Endothelial cell of umbilical vein (primary cell): ENCODE results near the gene ZFYVE28. TPM values are rescaled to one million over a fixed set of nuclear protein-coding genes. Genes with fewer than 3 reads are reported as not detected.

ENCODE experiments used
- BruUV-seq: library from RNA; stranded (reverse); fragments of 400-500 nt; replicated peaks from 2 replicates; lab custom pipeline; 2021; lab: Mats Ljungman, UMichigan
- CTCF ChIA-PET: fragments of 300-600, 350-600 bp; sonication (Branson Sonifier 250); formaldehyde crosslinking; loops from one replicate; lab custom pipeline; 2021; ENCODE audit warnings: antibody characterized with exemption, inconsistent platforms; lab: Charles Lee
- POLR2A ChIA-PET: fragments of 300-600, 350-600 bp; sonication (Branson Sonifier 250); formaldehyde crosslinking; loops from one replicate; lab custom pipeline; 2021; ENCODE audit warnings: antibody characterized with exemption, inconsistent platforms; lab: Charles Lee
- DNase-seq: peaks from one replicate; pipeline ENCODE4 v3.0.0-alpha.2; 2011; ENCODE audit warnings: low read depth, low spot score
- FAIRE-seq: peaks from 2 replicates; lab custom pipeline; 2011; peaks lifted over from hg19 to GRCh38; lab: Jason Lieb, UNC
- H2AFZ ChIP-seq: 2 replicates; pipeline ENCODE4 v1.6.0; 2012; ENCODE audit warnings: low read depth, low read length, control low read depth, inconsistent platforms
- H3K27ac ChIP-seq: 2 replicates; pipeline ENCODE4 v1.5.1; 2011; ENCODE audit warnings: low read depth, mild to moderate bottlenecking, control low read depth, low read length, moderate library complexity; ENCODE audit not compliant: insufficient read depth
- H3K27me3 ChIP-seq, 2 experiments: 2 replicates each; pipeline versions ENCODE4 v1.6.0 to v1.6.1; 2011; ENCODE audit warnings: low read length in 2 of 2, mixed read lengths in 1 of 2; ENCODE audit not compliant: control insufficient read depth in 2 of 2, insufficient read depth in 2 of 2
- H3K36me3 ChIP-seq, 2 experiments: 2 replicates in 1 of 2; 3 replicates in 1 of 2; pipeline ENCODE4 v1.5.1; 2011; ENCODE audit warnings: low read length in 2 of 2, mild to moderate bottlenecking in 1 of 2, moderate library complexity in 1 of 2; ENCODE audit not compliant: control insufficient read depth in 2 of 2, insufficient read depth in 2 of 2; ENCODE audit errors: extremely low read depth in 1 of 2
- H3K4me1 ChIP-seq: 3 replicates; pipeline ENCODE4 v1.5.1; 2011; ENCODE audit warnings: mild to moderate bottlenecking, low read length; ENCODE audit not compliant: control insufficient read depth, insufficient read depth; ENCODE audit errors: extremely low read depth
- H3K4me2 ChIP-seq: 2 replicates; pipeline ENCODE4 v1.6.1; 2011; ENCODE audit warnings: low read length, control low read depth, mixed read lengths; ENCODE audit not compliant: insufficient read depth
- H3K4me3 ChIP-seq, 3 experiments: fragments of 200-600 bp in 1 of 3; sonication (generic), shearing (Covaris generic) in 1 of 3; replicated peaks in 1 of 3; 2 replicates each; pipeline ENCODE4 v1.5.1; 2011 to 2016; ENCODE audit warnings: control low read depth in 3 of 3, low read length in 3 of 3, mild to moderate bottlenecking in 2 of 3, inconsistent platforms in 1 of 3, low read depth in 1 of 3, moderate library complexity in 1 of 3; ENCODE audit not compliant: insufficient read depth in 1 of 3
- H3K79me2 ChIP-seq: 2 replicates; pipeline ENCODE4 v1.6.0; 2012; ENCODE audit warnings: low read length, inconsistent platforms; ENCODE audit not compliant: control insufficient read depth, insufficient read depth
- H3K9ac ChIP-seq: replicated peaks from 2 replicates; pipeline ENCODE3; 2011; ENCODE audit warnings: low read length, control low read depth; ENCODE audit not compliant: insufficient read depth; ENCODE audit errors: extremely low read depth
- H3K9me1 ChIP-seq: replicated peaks from 3 replicates; pipeline ENCODE4 v1.6.0; 2011; ENCODE audit warnings: mild to moderate bottlenecking, low read length; ENCODE audit not compliant: control insufficient read depth, insufficient read depth; ENCODE audit errors: extremely low read depth
- H3K9me3 ChIP-seq: replicated peaks from 2 replicates; pipeline ENCODE4 v1.5.1; 2012; ENCODE audit warnings: low read length, inconsistent platforms; ENCODE audit not compliant: control insufficient read depth, insufficient read depth
- H4K20me1 ChIP-seq: replicated peaks from 2 replicates; pipeline ENCODE3; 2011; ENCODE audit warnings: mild to moderate bottlenecking, low read length; ENCODE audit not compliant: control insufficient read depth, insufficient read depth; ENCODE audit errors: extremely low read depth
- CTCF ChIP-seq, 2 donors: IDR thresholded peaks; 1 replicate in 1 of 2; 2 replicates in 1 of 2; pipeline ENCODE4 v1.5.1; 2011; ENCODE audit warnings: low read length in 2 of 2, mild to moderate bottlenecking in 2 of 2, moderate library complexity in 2 of 2, control low read depth in 1 of 2, inconsistent platforms in 1 of 2, low read depth in 1 of 2; ENCODE audit not compliant: insufficient read depth in 1 of 2; ENCODE audit errors: extremely low read depth in 1 of 2
- FOS ChIP-seq: IDR thresholded peaks from 2 replicates; pipeline ENCODE4 v1.6.1; 2011; ENCODE audit warnings: mild to moderate bottlenecking, low read length, moderate library complexity, borderline replicate concordance; ENCODE audit not compliant: insufficient read depth
- GATA2 ChIP-seq: IDR thresholded peaks from 2 replicates; pipeline ENCODE4 v1.7.0; 2011; ENCODE audit warnings: low read depth, mild to moderate bottlenecking, moderate library complexity, mixed read lengths, low read length; ENCODE audit not compliant: insufficient read length, insufficient read depth
- JUN ChIP-seq: IDR thresholded peaks from 2 replicates; pipeline ENCODE4 v1.6.1; 2011; ENCODE audit warnings: borderline replicate concordance, low read depth; ENCODE audit not compliant: insufficient read length, insufficient read depth
- MYC ChIP-seq: IDR thresholded peaks from one replicate; pipeline ENCODE4 v1.6.1; 2011; ENCODE audit warnings: mild to moderate bottlenecking, low read depth, low read length
- POLR2A ChIP-seq: IDR thresholded peaks from 2 replicates; pipeline ENCODE4 v1.6.1; 2012; ENCODE audit warnings: low read depth, mild to moderate bottlenecking, control low read depth, low read length
- POLR2AphosphoS5 ChIP-seq: IDR thresholded peaks from 2 replicates; pipeline ENCODE4 v1.6.1; 2012; ENCODE audit warnings: low read depth, mild to moderate bottlenecking, control low read depth, low read length, moderate library complexity; ENCODE audit not compliant: insufficient read depth
- dilution Hi-C: fragments of 300-500 bp; cut with MboI; formaldehyde crosslinking; loops from one replicate; pipeline ENCODE4 v1.15.0; 2019; ENCODE audit warnings: low sequenced_read_pairs; ENCODE audit not compliant: extremely low pct_ligation_motif_present
- intact Hi-C: fragments of 100-400 bp; cut with micrococcal nuclease; formaldehyde crosslinking; loops from one replicate; pipeline ENCODE4 v1.10.0; 2022
- polyA plus RNA-seq, 4 experiments: library from polyadenylated mRNA; depleted of rRNA in 3 of 4; stranded (reverse) in 3 of 4; unstranded in 1 of 4; fragments of >200 nt; gene quantifications; 2 replicates each; pipeline versions ENCODE4 v1.2.1 to v1.2.3, GENCODE V29; 2011 to 2012; ENCODE audit warnings: missing spikeins in 1 of 4
- total RNA-seq: library from RNA; stranded (reverse); gene quantifications from 2 replicates; pipeline ENCODE4 v1.2.3, GENCODE V29; 2021
- TF ChIP-seq, protein P1 (sequence below): IDR thresholded peaks from 2 replicates; pipeline ENCODE4 v1.6.1; 2011; ENCODE audit not compliant: insufficient read depth, insufficient read length

Gene ZFYVE28
- total and polyA plus RNA-seq, 2 donors (not counting 3 experiments of a cell fraction or from before 2014, with no cell fraction given) = 5.8 to 7.1 TPM

- Histone ChIP-seq H3K9me3 (no peaks in the 10 kb centered on the region), H3K36me3 (peaks cover 0 to 5% of the 10 kb centered on the region in 2 experiments), H3K9ac (peak within 1 kb of the TSS; percentile 70), H3K9me1 (no peaks in the 10 kb centered on the region), H3K27me3 (no peaks in the 10 kb centered on the region), H3K27ac (peak within 1 kb of the TSS; percentile 30), H3K79me2 (peaks cover 47% of the 10 kb centered on the region), H3K4me2 (peak within 1 kb of the TSS; percentile 97), H3K4me1 (peaks cover 33% of the 10 kb centered on the region), H4K20me1 (peaks cover 5% of the 10 kb centered on the region), H3K4me3 (peak within 1 kb of the TSS; percentile 63 to 97 (median 97)), H2AFZ (peak within 1 kb of the TSS; percentile 88)
- DNase-seq = peak; percentile 98
- FAIRE-seq = peak; percentile 89
- ChIA-PET POLR2A (interaction anchor here (1.0 kb wide), 1 partner anchor 16 kb away, joined by 3 read pairs; no protein-coding TSS in a partner anchor), CTCF (interaction anchor here (1.0 to 5.9 kb wide), 7 partner anchors 9 to 203 kb away, joined by 3 to 49 read pairs (median 3); no protein-coding TSS in a partner anchor)
- intact Hi-C loops = loop anchor here (1.0 to 5.0 kb wide), 4 partner anchors 16 to 226 kb away; partner anchors contain the start of genes MXD4 and RNF4
- dilution Hi-C loops = no loop called here
- no TSS peak for BruUV-seq
- TF ChIP-seq FOS = no peak
- TF ChIP-seq CTCF (IDR thresholded peaks at IDR 0.05; ENCODE audit: extremely low read depth in 1 of 2, insufficient read depth in 1 of 2, low read depth in 1 of 2, low read length in 2 of 2) = no peak
- no peak for TF ChIP-seq JUN
- TF ChIP-seq MYC = no peak
- TF ChIP-seq GATA2 = no peak
- TF ChIP-seq, protein P1, sequence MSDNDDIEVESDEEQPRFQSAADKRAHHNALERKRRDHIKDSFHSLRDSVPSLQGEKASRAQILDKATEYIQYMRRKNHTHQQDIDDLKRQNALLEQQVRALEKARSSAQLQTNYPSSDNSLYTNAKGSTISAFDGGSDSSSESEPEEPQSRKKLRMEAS = no peak
- peak; percentile 81 for TF ChIP-seq POLR2AphosphoS5
- peak; percentile 72 for TF ChIP-seq POLR2A
Measured at GRCh38 chr4:2241410-2242353, 176.8 kb downstream of the ZFYVE28 start, which contains the start of the genes HAUS3 and POLN. TSS of gene HAUS3 (minus strand) at chr4:2242121. CDS start at chr4:2240946, 1,175 bp downstream. TSS of gene POLN (minus strand) at chr4:2242121. CDS start at chr4:2229231, 12,890 bp downstream.
